GM21619 (cell line): ENCODE data around the gene GBE1.

Experiments
- ATAC-seq: cut with Tn5 transposase; IDR thresholded peaks from one replicate; pipeline ENCODE4 v1.9.1; 2021; ENCODE audit not compliant: unreplicated experiment

GBE1 gene

GRCh38 chr3:81702126-81702525 is 59.3 kb downstream of the GBE1 start:
- no peak for ATAC-seq

GRCh38 chr3:81699536-81700320 is 61.7 kb downstream of the GBE1 start:
- ATAC-seq = no peak

GRCh38 chr3:81696090-81696489 is 65.4 kb downstream of the GBE1 start:
- no peak for ATAC-seq

- no peak for ATAC-seq
Measured at GRCh38 chr3:81695302-81695701, 66.1 kb downstream of the GBE1 start.

- no peak for ATAC-seq
Measured at GRCh38 chr3:81694662-81695061, 66.8 kb downstream of the GBE1 start.

- ATAC-seq = no peak
Measured at GRCh38 chr3:81692766-81693165, 68.7 kb downstream of the GBE1 start.

GRCh38 chr3:81689617-81690016 is 71.8 kb downstream of the GBE1 start:
- ATAC-seq = no peak

GRCh38 chr3:81684751-81685395 is 76.6 kb downstream of the GBE1 start:
- no peak for ATAC-seq

GRCh38 chr3:81676706-81677456 is 84.6 kb downstream of the GBE1 start:
- no peak for ATAC-seq

GRCh38 chr3:81674690-81675089 is 86.8 kb downstream of the GBE1 start:
- no peak for ATAC-seq

- ATAC-seq = no peak
Measured at GRCh38 chr3:81668283-81668682, 93.2 kb downstream of the GBE1 start.

- peak; percentile 62 for ATAC-seq
Measured at GRCh38 chr3:81666502-81667121, 94.8 kb downstream of the GBE1 start.

- no peak for ATAC-seq
Measured at GRCh38 chr3:81663114-81663513, 98.3 kb downstream of the GBE1 start.

- ATAC-seq = no peak
Measured at GRCh38 chr3:81660036-81660435, 101.4 kb downstream of the GBE1 start.

GRCh38 chr3:81658322-81658997 is 103.0 kb downstream of the GBE1 start:
- peak; percentile 54 for ATAC-seq

- ATAC-seq = no peak
Measured at GRCh38 chr3:81651139-81651538, 110.3 kb downstream of the GBE1 start.

- no peak for ATAC-seq
Measured at GRCh38 chr3:81650187-81650586, 111.3 kb downstream of the GBE1 start.

- ATAC-seq = no peak
Measured at GRCh38 chr3:81645248-81645647, 116.2 kb downstream of the GBE1 start.

- no peak for ATAC-seq
Measured at GRCh38 chr3:81643721-81644120, 117.7 kb downstream of the GBE1 start.

- ATAC-seq = no peak
Measured at GRCh38 chr3:81638480-81638879, 123.0 kb downstream of the GBE1 start.

GRCh38 chr3:81632659-81633058 is 128.8 kb downstream of the GBE1 start:
- no peak for ATAC-seq
